Nephron progenitor cell (in vitro differentiated cells): ENCODE results near the gene CCDC69.

Source experiments
- DNase-seq: peaks from one replicate; pipeline ENCODE4 v3.0.0; 2021
- H3K27ac Mint-ChIP-seq: 2 replicates; pipeline ENCODE4 v1.8.0; 2021; ENCODE audit warnings: mild to moderate bottlenecking, moderate library complexity, mixed read lengths
- H3K27me3 Mint-ChIP-seq: 2 replicates; pipeline ENCODE4 v1.8.0; 2021; ENCODE audit warnings: mild to moderate bottlenecking, low read depth, mixed read lengths; ENCODE audit not compliant: poor library complexity
- H3K36me3 Mint-ChIP-seq: 2 replicates; pipeline ENCODE4 v1.8.0; 2021; ENCODE audit warnings: low read depth, mixed read lengths
- H3K4me1 Mint-ChIP-seq: 2 replicates; pipeline ENCODE4 v1.8.0; 2021; ENCODE audit warnings: mixed read lengths
- H3K4me3 Mint-ChIP-seq: 2 replicates; pipeline ENCODE4 v1.8.0; 2021; ENCODE audit warnings: mild to moderate bottlenecking, moderate library complexity, mixed read lengths
- H3K9me3 Mint-ChIP-seq: 2 replicates; pipeline ENCODE4 v1.8.0; 2021; ENCODE audit warnings: mild to moderate bottlenecking, moderate library complexity, mixed read lengths
- TF ChIP-seq, protein P1 (sequence below): fragments of 200-600 bp; sonication (generic); IDR thresholded peaks from 2 replicates; pipeline ENCODE4 v1.5.0; 2021; ENCODE audit warnings: antibody characterized with exemption

Gene CCDC69

DNA sequence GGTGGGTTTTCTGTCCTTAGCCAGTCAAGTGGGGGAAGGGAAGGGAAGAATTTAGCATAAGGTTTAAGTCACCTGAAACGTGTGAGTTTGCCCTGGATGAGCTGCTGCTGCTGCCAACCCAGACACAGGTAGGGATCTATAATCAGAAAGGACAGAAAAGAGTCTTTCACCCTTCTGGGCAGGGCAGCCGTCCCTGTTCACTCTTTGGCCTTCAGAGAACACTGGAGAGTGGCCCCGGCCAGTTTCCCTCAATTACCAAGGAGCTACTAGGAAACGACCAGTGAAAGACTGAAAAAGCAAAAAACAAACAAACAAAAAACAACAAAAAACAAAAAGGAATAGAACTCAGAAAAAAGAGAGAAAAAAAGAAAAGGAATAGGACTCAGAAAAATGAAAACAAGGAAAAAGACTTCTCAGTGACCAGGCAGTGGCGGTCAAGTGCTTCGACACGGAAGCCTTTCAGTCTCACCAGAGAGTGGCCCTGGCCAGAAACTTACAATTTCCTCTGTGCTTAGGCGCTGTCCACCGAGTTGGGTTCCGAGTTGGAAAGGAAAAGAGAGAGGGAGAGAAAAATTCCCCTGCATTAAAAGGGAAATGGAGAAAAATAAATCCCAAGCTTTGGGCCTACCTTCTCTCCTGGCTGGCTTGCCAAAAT lies 26.6 kb upstream of the CCDC69 start:
- Mint-ChIP-seq H3K9me3 (no peaks in the 10 kb centered on the region), H3K4me3 (no peak overlapping the region), H3K4me1 (peaks cover 57% of the 10 kb centered on the region), H3K27ac (peak overlapping the region; percentile 5), H3K27me3 (peaks cover 26% of the 10 kb centered on the region), H3K36me3 (no peaks in the 10 kb centered on the region)
- TF ChIP-seq, protein P1, sequence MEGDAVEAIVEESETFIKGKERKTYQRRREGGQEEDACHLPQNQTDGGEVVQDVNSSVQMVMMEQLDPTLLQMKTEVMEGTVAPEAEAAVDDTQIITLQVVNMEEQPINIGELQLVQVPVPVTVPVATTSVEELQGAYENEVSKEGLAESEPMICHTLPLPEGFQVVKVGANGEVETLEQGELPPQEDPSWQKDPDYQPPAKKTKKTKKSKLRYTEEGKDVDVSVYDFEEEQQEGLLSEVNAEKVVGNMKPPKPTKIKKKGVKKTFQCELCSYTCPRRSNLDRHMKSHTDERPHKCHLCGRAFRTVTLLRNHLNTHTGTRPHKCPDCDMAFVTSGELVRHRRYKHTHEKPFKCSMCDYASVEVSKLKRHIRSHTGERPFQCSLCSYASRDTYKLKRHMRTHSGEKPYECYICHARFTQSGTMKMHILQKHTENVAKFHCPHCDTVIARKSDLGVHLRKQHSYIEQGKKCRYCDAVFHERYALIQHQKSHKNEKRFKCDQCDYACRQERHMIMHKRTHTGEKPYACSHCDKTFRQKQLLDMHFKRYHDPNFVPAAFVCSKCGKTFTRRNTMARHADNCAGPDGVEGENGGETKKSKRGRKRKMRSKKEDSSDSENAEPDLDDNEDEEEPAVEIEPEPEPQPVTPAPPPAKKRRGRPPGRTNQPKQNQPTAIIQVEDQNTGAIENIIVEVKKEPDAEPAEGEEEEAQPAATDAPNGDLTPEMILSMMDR, result no peak
- DNase-seq, result no peak

DNA sequence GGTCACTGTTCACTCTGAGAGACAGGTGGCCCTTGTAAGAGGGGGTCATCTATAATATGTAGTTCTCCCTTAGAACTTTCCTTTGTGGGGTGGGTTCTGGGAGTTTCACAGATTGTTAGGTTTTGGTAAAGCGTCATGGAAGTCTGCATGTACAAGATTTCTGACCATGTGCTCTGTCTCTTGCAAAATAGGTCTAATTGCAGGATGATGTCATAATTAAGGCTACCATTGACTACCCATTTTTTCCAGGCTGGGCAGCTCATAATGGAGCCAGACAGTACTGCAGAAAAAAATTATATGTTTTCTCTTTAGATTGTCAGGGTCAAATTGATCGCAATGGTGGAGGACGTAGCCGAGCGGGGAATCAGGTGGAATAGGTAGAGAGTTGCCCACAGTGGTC lies 25.4 kb upstream of the CCDC69 start:
- Mint-ChIP-seq H3K27me3 (peaks cover 26% of the 10 kb centered on the region), H3K4me3 (no peak overlapping the region), H3K9me3 (no peaks in the 10 kb centered on the region), H3K36me3 (no peaks in the 10 kb centered on the region), H3K27ac (peak overlapping the region; percentile 58), H3K4me1 (peaks cover 57% of the 10 kb centered on the region)
- TF ChIP-seq, protein P1, result no peak
- DNase-seq, result no peak

DNA sequence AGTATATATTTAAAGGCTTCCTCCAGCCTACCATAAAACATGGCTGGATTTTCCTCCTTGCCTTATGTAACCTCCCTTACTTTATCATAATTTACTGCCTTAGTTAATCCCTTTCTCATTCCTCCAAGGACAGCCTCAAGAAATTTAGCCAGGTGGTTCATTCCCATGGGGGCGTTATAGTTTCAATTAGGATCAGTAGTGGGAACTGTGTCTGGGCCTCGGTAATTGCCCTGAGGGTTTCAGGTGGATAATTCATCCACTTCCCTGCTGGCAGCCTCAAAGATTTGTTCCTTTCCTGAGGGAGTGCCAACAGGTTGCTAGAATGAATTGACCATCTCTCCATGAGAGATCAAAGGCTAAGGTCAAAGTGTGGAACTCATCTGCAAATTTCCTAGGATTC lies 24.8 kb upstream of the CCDC69 start:
- no peak overlapping the region for H3K4me3 Mint-ChIP-seq
- H3K27me3 Mint-ChIP-seq, result peaks cover 26% of the 10 kb centered on the region
- no peak for DNase-seq
- TF ChIP-seq, protein P1, result no peak
- peak overlapping the region; percentile 58 for H3K27ac Mint-ChIP-seq
- no peaks in the 10 kb centered on the region for H3K36me3 Mint-ChIP-seq
- H3K9me3 Mint-ChIP-seq, result no peaks in the 10 kb centered on the region
- peaks cover 51% of the 10 kb centered on the region for H3K4me1 Mint-ChIP-seq

DNA sequence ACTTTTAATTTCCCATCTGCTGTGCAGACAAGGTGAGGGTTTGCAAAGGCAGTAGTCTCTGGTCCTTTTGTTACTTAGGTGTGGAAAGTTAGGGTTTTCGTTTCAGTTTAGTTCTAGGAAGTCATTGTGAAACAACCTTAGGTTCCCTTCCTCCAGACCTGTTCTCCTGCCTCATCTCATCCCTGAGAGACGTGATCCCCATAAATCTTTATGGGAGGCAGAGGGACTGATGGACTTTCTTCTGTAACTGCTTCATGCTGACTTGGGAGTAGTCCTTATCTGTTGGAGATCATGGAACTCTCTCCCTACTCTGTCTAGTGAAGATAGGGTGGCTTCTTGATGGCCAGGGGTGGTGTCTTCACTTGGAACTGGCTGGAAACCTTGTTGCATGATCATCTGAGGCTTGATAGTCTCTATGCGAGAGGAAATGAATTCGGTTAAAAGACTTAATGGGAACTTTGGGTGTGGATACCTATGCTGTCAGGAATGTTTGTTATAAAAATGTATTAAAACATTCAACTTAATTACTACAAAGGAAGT lies 21.9 kb upstream of the CCDC69 start:
- Mint-ChIP-seq H3K9me3 (peaks cover 7% of the 10 kb centered on the region), H3K4me3 (no peak overlapping the region), H3K27ac (no peak overlapping the region), H3K4me1 (peaks cover 39% of the 10 kb centered on the region), H3K36me3 (no peaks in the 10 kb centered on the region), H3K27me3 (peaks cover 12% of the 10 kb centered on the region)
- DNase-seq, result no peak
- TF ChIP-seq, protein P1, result no peak

DNA sequence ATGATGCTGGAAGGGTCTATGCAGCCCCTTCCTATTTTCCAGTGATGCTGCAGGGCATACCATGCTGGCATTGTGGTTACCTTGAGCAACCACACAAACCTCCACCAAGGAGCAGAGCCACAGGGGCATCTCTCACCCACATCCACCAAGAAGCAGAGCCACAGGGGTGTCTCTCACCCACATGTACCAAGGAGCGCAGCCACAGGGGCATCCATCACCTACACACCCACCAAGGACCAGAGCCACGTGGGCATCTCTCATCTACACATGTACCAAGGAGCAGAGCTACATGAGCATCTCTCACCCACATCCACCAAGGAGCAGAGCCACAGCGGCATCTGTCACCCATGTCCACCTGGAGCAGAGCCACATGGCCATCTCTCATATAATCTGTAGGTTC lies 20.3 kb upstream of the CCDC69 start:
- H3K4me1 Mint-ChIP-seq, result peaks cover 30% of the 10 kb centered on the region
- TF ChIP-seq, protein P1, result no peak
- no peak overlapping the region for H3K4me3 Mint-ChIP-seq
- H3K27ac Mint-ChIP-seq, result no peak overlapping the region
- no peak for DNase-seq
- H3K9me3 Mint-ChIP-seq, result peaks cover 17% of the 10 kb centered on the region
- H3K36me3 Mint-ChIP-seq, result no peaks in the 10 kb centered on the region
- peaks cover 10% of the 10 kb centered on the region for H3K27me3 Mint-ChIP-seq

DNA sequence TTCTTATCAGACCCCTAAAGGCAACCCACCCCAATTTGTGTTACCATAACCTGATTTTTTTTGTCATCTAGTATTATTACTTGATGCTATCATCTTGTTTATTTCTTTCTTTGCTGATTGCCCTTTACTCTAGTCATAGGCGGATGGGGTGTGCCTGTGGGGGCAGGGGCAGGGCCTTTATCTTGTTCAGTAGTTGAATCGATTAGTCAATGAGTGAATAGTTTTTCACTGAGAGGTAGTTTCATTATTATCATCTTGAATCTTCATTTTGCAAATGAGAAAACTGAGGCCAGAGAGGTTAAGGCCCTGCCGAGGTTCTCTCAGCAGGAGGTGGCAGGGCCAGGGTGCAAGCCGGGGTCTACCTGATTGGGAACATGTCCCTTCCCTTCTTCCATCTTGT lies 19.7 kb upstream of the CCDC69 start:
- Mint-ChIP-seq H3K27ac (no peak overlapping the region), H3K4me3 (no peak overlapping the region), H3K4me1 (peaks cover 30% of the 10 kb centered on the region), H3K36me3 (no peaks in the 10 kb centered on the region), H3K27me3 (peaks cover 10% of the 10 kb centered on the region), H3K9me3 (peaks cover 17% of the 10 kb centered on the region)
- DNase-seq, result no peak
- TF ChIP-seq, protein P1, result no peak
